Activated naive CD8-positive, alpha-beta T cell treated with anti-CD3 and anti-CD28 coated beads, Interleukin-2, amount 50 U/mL, for 24 hours (primary cell): Measurements from ENCODE around the gene LCE2A.
"Not testable (repeated sequence)": the region's sequence is repeated elsewhere in the genome, so short reads cannot be mapped to it uniquely, and the experiment has no call there.

Experiments
- ATAC-seq: fragments of 150-1000 bp; cut with Tn5 transposase; one replicate; pipeline ENCODE4 v1.10.0; 2021
- DNase-seq: peaks from one replicate; pipeline ENCODE4 v3.0.0; 2021
- H3K27ac Mint-ChIP-seq: one replicate; pipeline ENCODE4 v1.8.0; 2021; ENCODE audit warnings: mild to moderate bottlenecking, mixed read lengths
- H3K27me3 Mint-ChIP-seq: one replicate; pipeline ENCODE4 v1.8.0; 2021; ENCODE audit warnings: mixed read lengths
- H3K36me3 Mint-ChIP-seq: one replicate; pipeline ENCODE4 v1.8.0; 2021; ENCODE audit warnings: low read depth, mixed read lengths
- H3K4me1 Mint-ChIP-seq: one replicate; pipeline ENCODE4 v1.8.0; 2021; ENCODE audit warnings: mixed read lengths
- H3K4me3 Mint-ChIP-seq: one replicate; pipeline ENCODE4 v1.8.0; 2021; ENCODE audit warnings: mild to moderate bottlenecking, moderate library complexity, mixed read lengths
- H3K9me3 Mint-ChIP-seq: one replicate; pipeline ENCODE4 v1.8.0; 2021; ENCODE audit warnings: mixed read lengths

The LCE2A gene, protein sequence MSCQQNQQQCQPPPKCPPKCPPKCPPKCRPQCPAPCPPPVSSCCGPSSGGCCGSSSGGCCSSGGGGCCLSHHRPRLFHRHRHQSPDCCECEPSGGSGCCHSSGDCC

DNA sequence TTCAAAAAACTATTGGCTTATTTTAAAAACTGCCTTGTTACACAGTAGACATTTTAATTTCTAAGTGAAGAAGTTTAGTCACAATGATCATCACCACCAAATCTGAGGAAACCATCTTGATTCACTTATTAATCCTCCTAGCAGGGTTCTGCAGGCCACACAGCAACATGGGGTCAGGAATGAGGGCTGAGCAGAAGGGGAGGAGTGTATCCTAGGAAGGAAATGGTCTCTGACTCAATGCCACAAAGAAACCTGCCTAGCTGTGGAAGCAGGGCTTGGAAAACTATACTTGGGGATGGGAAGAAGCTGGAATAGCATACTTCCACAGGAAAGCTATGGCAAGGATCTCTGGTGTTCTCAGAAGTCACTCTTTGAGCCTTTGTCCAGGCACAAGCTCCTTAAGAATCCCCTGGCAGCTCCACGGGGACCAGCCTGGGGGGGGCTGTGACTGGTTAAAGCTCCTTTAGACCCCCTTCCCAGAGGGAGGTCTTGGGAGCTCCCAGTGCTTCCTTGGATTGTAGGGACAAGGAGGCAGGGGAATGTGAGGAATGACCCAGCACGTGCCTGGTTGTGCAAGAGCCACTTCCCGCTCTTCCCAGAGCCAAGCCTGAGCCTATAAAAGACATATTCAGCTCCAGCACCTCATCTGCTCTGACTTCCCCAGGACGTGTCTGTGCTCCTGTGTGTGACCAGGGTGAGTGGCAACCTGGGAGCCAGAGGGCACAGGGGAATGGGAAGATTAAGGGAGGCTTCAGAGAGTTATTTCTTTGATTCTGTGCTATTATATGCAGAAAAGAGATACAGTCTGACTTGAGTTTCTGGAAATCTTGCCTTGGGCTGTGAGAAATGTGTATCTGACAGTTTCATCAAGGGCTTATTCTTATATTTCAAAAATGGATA lies at the start of gene LCE2A:
Gene LCE2A, plus strand, starts transcription at position 645 of the 900 bp plus-strand sequence. CDS start 557 bp downstream, outside the sequence.
- Mint-ChIP-seq H3K27ac (no peak within 1 kb of the TSS), H3K4me3 (no peak within 1 kb of the TSS), H3K9me3 (no peaks in the 10 kb centered on the region), H3K4me1 (no peaks in the 10 kb centered on the region), H3K27me3 (peaks cover 2% of the 10 kb centered on the region), H3K36me3 (no peaks in the 10 kb centered on the region)
- DNase-seq (no peak), ATAC-seq (no peak)

DNA sequence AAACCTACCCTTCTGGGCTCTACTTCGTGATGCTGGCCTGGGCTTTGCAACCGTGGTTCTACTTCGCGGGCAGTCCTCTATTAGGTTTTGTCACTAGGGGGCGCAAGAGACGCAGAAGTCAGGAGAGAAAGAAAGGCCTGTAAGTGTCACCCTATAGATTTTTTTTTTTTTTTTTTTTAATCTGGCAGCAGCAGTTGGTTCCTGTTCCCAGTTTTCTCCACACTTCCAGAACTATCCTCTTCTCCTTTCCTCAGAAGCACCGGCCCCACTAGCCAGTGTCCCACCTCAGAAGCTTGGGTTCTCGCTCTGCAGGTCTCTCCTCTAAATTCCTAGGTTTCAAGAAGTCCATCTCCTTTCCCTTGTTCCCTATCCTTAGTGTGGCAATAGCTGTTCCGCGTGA lies 44.0 kb upstream of the LCE2A start:
- Mint-ChIP-seq H3K4me1 (peaks cover 3% of the 10 kb centered on the region), H3K9me3 (no peaks in the 10 kb centered on the region), H3K27ac (no peak overlapping the region), H3K4me3 (no peak overlapping the region), H3K36me3 (no peaks in the 10 kb centered on the region), H3K27me3 (peaks cover 14% of the 10 kb centered on the region)
- ATAC-seq (no peak), DNase-seq (peak; percentile 62)

DNA sequence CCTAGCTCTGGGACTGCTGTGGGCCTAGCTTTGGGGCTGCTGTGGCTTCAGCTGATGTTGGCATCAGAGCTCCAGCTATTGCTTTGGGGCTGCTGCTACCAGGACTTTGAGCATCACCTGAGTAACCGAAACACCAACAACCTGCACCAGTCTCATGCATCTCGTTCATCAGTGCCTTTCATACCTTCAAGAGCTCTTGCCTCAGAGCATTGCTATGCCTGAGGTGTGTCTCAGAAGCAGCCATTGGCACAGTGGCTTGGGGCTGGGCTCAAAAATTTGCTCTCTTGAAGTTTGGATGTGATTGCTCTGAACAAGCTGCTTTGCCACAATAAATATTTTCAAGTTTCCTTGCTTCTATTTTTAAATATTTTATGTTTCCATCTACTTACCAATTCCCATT lies 41.7 kb upstream of the LCE2A start:
- peaks cover 10% of the 10 kb centered on the region for H3K27me3 Mint-ChIP-seq
- H3K4me1 Mint-ChIP-seq, result peaks cover 3% of the 10 kb centered on the region
- no peaks in the 10 kb centered on the region for H3K9me3 Mint-ChIP-seq
- no peak overlapping the region for H3K27ac Mint-ChIP-seq
- ATAC-seq, result no peak
- H3K4me3 Mint-ChIP-seq, result no peak overlapping the region
- H3K36me3 Mint-ChIP-seq, result no peaks in the 10 kb centered on the region
- DNase-seq, result no peak

DNA sequence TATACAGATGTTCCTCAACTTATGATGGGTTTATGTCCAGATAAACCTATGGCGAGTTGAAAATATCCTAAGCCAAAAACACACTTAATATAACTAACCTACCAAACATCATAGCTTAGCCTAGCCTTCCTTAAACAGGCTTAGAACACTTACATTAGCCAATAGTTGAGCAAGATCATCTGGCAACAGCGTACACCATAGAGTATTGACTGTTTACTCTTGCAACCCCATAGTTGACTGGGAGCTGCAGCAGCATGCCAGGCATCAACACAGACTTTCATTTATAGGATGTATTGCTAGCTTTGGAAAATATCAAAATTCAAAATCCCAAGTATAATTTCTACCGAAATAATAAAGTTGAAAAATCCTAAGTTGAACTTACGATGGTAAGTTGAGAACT lies 40.5 kb upstream of the LCE2A start:
- DNase-seq (no peak), ATAC-seq (no peak)
- peaks cover 10% of the 10 kb centered on the region for H3K27me3 Mint-ChIP-seq
- no peak overlapping the region for H3K4me3 Mint-ChIP-seq
- H3K36me3 Mint-ChIP-seq, result no peaks in the 10 kb centered on the region
- H3K4me1 Mint-ChIP-seq, result peaks cover 3% of the 10 kb centered on the region
- H3K27ac Mint-ChIP-seq, result no peak overlapping the region
- no peaks in the 10 kb centered on the region for H3K9me3 Mint-ChIP-seq

DNA sequence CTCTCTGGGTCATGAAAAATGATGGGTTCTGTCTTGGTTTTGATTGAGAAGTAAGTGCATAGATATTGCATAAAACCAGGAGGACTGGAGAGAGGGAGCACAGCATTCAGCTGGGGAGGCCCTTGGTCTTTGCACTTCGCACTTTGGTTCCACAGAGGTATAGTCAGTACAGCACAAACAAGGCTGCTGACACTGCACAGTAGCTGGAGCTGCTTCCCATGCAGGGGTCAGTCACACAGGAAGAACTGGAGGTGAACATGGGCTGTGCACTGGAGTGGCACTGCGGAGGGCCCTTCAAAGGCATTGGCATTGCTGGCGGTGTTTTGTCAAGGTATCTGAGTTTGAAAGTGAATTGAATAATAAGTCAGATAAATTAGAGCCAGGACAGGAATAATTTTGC lies 39.5 kb upstream of the LCE2A start:
- Mint-ChIP-seq H3K27ac (no peak overlapping the region), H3K4me1 (peaks cover 3% of the 10 kb centered on the region), H3K27me3 (peaks cover 10% of the 10 kb centered on the region), H3K36me3 (no peaks in the 10 kb centered on the region), H3K9me3 (no peaks in the 10 kb centered on the region), H3K4me3 (no peak overlapping the region)
- DNase-seq (no peak), ATAC-seq (no peak)

DNA sequence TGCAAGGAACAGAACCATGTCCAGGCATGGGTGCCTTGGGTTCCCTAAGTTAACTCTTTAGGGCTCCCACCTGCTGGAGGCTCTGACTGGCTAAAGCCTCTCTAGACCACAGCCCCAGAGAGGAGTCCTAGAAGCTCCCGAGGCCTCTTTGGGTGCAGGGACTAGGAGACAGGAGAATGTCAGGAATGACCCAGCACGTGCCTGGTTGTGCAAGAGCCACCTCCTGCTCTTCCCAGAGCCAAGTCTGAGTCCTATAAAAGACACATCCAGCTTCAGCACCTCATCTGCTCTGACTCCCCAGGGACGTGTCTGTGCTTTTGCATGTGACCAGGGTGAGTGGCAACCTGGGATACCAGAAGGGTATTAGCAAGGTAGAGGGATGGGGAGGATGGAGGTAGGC lies 35.0 kb upstream of the LCE2A start, which contains the start of gene LCE2D:
Gene LCE2D, plus strand, starts transcription at position 283 of the 400 bp plus-strand sequence. CDS start 726 bp downstream, outside the sequence.
- no peaks in the 10 kb centered on the region for H3K4me1 Mint-ChIP-seq
- no peak within 1 kb of the TSS for H3K27ac Mint-ChIP-seq
- H3K9me3 Mint-ChIP-seq, result no peaks in the 10 kb centered on the region
- H3K4me3 Mint-ChIP-seq, result no peak within 1 kb of the TSS
- ATAC-seq (no peak), DNase-seq (no peak)
- peaks cover 12% of the 10 kb centered on the region for H3K27me3 Mint-ChIP-seq
- no peaks in the 10 kb centered on the region for H3K36me3 Mint-ChIP-seq

DNA sequence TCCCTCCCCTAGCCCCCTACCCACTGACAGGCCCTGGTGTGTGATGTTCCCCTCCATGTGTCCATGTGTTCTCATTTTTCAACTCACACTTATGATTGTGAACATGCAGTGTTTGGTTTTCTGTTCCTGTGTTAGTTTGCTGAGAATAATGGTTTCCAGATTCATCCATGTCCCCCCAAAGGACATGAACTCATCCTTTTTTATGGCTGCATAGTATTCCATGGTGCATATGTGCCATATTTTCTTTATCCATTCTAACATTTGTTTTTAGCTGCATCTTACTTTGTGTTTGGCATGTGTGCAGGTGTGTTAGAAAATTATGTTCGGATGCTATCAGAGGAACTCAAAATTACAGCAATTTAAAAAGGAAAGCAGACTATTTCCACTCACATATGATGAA lies 32.0 kb upstream of the LCE2A start:
- H3K36me3 Mint-ChIP-seq, ATAC-seq, H3K9me3 Mint-ChIP-seq, DNase-seq, H3K27ac Mint-ChIP-seq, H3K4me3 Mint-ChIP-seq, H3K4me1 Mint-ChIP-seq: not testable (repeated sequence)
- peaks cover 10% of the 10 kb centered on the region for H3K27me3 Mint-ChIP-seq

DNA sequence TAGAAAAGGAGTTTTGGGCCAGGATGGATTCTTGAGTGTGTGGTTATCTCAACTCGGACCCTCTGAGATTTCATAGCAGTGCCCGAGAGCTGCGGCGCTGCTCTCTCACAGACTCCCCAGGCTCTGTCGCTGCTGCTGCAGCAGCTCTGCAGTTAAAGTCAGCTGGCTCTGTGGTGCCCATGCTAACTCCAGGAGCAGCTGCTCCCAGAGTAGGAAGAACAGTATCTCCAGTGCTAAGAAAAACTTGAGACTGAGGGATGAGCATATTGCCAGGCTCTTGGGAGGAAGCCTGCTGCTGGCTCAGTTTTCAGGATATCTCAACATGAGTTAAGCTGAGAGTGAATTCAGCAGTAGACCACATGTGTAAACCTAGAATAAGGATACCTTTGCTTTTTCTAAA lies 30.5 kb upstream of the LCE2A start:
- ATAC-seq, result no peak
- H3K4me3 Mint-ChIP-seq, result no peak overlapping the region

DNA sequence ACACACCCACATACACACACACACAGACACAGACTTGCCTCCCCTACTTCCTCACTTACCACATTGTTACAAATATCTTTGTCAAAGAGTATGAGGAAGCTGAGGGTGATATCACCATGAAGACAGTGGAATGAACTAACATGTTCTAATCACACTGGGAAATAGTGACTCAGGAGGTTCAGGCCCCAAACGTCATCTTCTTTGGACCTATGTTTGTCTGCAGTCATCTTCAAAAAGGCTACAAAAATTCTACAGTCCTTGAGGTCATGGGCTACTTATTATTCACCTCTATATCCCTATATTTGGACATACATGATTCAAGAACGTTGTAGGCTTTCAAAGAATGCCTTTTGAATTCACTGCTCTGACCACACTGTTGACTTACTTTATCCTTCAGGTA lies 25.1 kb upstream of the LCE2A start:
- Mint-ChIP-seq H3K4me3 (no peak overlapping the region), H3K9me3 (no peaks in the 10 kb centered on the region), H3K36me3 (no peaks in the 10 kb centered on the region), H3K27me3 (peaks cover 6% of the 10 kb centered on the region), H3K27ac (no peak overlapping the region), H3K4me1 (no peaks in the 10 kb centered on the region)
- ATAC-seq (no peak), DNase-seq (no peak)

More for the DNA sequence above, 30.5 kb upstream of the LCE2A start:
- H3K27me3 Mint-ChIP-seq, result peaks cover 11% of the 10 kb centered on the region
- no peak for DNase-seq
- no peaks in the 10 kb centered on the region for H3K36me3 Mint-ChIP-seq
- H3K9me3 Mint-ChIP-seq, result no peaks in the 10 kb centered on the region
- no peaks in the 10 kb centered on the region for H3K4me1 Mint-ChIP-seq
- H3K27ac Mint-ChIP-seq, result no peak overlapping the region

DNA sequence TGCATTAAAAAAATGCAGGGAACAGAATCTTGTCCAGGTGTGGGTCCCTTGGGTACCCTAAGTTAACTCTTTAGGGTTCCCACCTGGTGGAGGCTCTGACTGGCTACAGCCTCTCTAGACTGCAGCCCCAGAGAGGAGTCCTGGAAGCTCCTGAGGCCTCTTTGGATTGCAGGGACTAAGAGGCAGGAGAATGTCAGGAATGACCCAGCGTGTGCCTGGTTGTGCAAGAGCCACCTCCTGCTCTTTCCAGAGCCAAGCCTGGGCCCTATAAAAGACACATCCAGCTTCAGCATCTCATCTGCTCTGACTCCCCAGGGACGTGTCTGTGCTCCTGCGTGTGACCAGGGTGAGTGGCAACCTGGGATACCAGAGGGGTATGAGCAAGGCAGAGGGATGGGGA lies 23.2 kb upstream of the LCE2A start, which contains the start of gene LCE2C:
Gene LCE2C, plus strand, starts transcription at position 297 of the 400 bp plus-strand sequence. CDS start 737 bp downstream, outside the sequence.
- H3K4me3 Mint-ChIP-seq, H3K4me1 Mint-ChIP-seq, DNase-seq, H3K27me3 Mint-ChIP-seq, ATAC-seq, H3K36me3 Mint-ChIP-seq, H3K27ac Mint-ChIP-seq, H3K9me3 Mint-ChIP-seq: not testable (repeated sequence)

DNA sequence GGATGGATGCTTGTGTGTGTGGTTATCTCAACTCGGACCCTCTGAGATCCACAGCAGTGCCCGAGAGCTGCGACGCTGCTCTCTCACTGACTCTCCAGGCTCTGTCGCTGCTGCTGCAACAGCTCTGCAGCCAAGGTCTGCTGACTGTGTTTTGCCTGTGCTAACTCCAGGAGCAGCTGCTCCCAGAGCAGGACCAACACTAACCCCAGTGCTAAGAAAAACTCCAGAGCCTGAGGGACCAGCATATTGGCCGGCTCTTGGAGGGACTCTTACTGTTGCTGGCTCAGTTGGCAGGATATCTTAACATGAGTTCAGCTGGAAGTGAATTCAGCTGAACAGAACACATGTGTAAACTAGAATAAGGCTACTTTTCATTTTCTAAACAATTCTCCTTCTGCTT lies 18.7 kb upstream of the LCE2A start:
- Mint-ChIP-seq H3K27ac (no peak overlapping the region), H3K27me3 (peaks cover 11% of the 10 kb centered on the region), H3K4me3 (no peak overlapping the region), H3K4me1 (no peaks in the 10 kb centered on the region), H3K9me3 (no peaks in the 10 kb centered on the region), H3K36me3 (no peaks in the 10 kb centered on the region)
- ATAC-seq (no peak), DNase-seq (no peak)

DNA sequence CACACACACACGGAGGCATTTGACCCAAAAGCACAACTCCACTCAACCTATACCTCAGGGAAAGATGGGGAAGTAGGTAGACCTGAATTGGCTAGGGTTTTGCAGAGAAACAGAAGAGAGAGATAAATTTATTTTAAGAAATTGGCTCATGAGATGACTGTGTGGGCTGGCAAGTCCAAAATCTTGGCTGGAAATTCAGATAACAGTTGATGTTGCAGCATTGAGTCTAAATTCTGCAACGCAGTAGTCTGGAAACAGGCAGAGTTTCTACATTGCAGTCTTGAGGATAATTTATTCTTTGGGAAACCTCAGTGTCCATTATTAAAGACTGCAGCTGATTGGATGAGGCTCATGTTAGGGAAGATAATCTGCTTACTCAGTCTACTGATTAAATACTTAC lies 16.5 kb upstream of the LCE2A start:
- H3K4me1 Mint-ChIP-seq, result no peaks in the 10 kb centered on the region
- H3K27me3 Mint-ChIP-seq, result peaks cover 8% of the 10 kb centered on the region
- no peaks in the 10 kb centered on the region for H3K36me3 Mint-ChIP-seq
- H3K27ac Mint-ChIP-seq, result no peak overlapping the region
- H3K9me3 Mint-ChIP-seq, result no peaks in the 10 kb centered on the region
- DNase-seq, result no peak
- H3K4me3 Mint-ChIP-seq, result no peak overlapping the region
- no peak for ATAC-seq

DNA sequence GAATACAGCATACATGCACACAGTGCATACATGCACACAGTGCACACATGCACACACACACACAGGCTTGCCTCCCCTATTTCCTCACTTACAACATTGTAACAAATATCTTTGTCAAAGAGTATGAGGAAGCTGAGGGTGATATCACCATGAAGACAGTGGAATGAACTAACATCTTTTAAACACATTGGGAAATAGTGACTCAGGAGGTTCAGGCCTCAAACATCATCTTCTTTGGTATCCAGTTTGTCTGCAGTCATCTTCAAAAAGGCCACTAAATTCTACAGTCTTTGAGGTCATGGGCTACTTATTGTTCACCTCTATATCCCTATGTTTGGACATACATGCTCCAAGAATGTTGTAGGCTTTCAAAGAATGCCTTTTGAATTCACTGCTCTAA lies 14.3 kb upstream of the LCE2A start:
- Mint-ChIP-seq H3K27me3 (peaks cover 11% of the 10 kb centered on the region), H3K4me3 (no peak overlapping the region), H3K36me3 (no peaks in the 10 kb centered on the region), H3K4me1 (no peaks in the 10 kb centered on the region), H3K27ac (no peak overlapping the region), H3K9me3 (no peaks in the 10 kb centered on the region)
- DNase-seq (no peak), ATAC-seq (no peak)

DNA sequence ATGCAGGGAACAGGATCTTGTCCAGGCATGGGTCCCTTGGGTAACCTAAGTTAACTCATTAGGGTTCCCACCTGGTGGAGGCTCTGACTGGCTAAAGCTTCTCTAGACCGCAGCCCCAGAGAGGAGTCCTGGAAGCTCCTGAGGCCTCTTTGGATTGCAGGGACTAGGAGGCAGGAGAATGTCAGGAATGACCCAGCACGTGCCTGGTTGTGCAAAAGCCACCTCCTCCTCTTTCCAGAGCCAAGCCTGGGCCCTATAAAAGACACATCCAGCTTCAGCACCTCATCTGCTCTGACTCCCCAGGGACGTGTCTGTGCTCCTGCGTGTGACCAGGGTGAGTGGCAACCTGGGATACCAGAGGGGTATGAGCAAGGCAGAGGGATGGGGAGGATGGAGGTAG lies 12.3 kb upstream of the LCE2A start, which contains the start of gene LCE2B:
Gene LCE2B, plus strand, starts transcription at position 301 of the 400 bp plus-strand sequence. CDS start 721 bp downstream, outside the sequence.
- not testable (repeated sequence) for DNase-seq, H3K4me1 Mint-ChIP-seq, H3K27ac Mint-ChIP-seq, ATAC-seq, H3K36me3 Mint-ChIP-seq, H3K4me3 Mint-ChIP-seq, H3K9me3 Mint-ChIP-seq
- H3K27me3 Mint-ChIP-seq, result peaks cover 19% of the 10 kb centered on the region

DNA sequence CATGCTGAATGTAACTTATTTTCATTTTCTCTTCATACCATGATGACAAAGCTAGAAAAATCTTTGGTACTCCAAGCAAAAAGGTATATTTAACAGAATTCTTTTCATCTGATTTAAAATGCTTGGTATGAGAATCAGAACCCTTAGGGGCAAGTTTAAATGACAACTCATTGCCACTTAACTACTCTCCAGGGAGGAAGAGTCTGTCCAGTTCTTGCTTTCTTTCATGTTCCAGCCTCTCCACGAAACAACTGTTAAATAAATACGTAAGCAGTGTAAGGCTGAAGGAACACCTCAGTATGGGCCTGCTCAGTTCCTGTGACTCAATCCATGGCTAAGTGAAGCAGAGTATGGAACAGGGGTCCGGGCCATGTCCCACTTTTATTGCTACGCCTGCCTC lies 1.6 kb downstream of the LCE2A start:
- ATAC-seq, result no peak
- H3K4me1 Mint-ChIP-seq, result no peaks in the 10 kb centered on the region
- no peak overlapping the region for H3K4me3 Mint-ChIP-seq
- no peaks in the 10 kb centered on the region for H3K36me3 Mint-ChIP-seq
- no peak for DNase-seq
- H3K27me3 Mint-ChIP-seq, result peaks cover 10% of the 10 kb centered on the region
- H3K27ac Mint-ChIP-seq, result no peak overlapping the region
- no peaks in the 10 kb centered on the region for H3K9me3 Mint-ChIP-seq
